ENCODE data around the gene TNNC1.

Gene TNNC1

GRCh38 chr3:52489453-52489852, 35.6 kb upstream of the TNNC1 start:
- TF ChIP-seq, protein P1, sequence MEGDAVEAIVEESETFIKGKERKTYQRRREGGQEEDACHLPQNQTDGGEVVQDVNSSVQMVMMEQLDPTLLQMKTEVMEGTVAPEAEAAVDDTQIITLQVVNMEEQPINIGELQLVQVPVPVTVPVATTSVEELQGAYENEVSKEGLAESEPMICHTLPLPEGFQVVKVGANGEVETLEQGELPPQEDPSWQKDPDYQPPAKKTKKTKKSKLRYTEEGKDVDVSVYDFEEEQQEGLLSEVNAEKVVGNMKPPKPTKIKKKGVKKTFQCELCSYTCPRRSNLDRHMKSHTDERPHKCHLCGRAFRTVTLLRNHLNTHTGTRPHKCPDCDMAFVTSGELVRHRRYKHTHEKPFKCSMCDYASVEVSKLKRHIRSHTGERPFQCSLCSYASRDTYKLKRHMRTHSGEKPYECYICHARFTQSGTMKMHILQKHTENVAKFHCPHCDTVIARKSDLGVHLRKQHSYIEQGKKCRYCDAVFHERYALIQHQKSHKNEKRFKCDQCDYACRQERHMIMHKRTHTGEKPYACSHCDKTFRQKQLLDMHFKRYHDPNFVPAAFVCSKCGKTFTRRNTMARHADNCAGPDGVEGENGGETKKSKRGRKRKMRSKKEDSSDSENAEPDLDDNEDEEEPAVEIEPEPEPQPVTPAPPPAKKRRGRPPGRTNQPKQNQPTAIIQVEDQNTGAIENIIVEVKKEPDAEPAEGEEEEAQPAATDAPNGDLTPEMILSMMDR (conservative IDR thresholded peaks at IDR 0.05; ENCODE audit: low read length) = no peak
- no peak overlapping the region for H3K4me3 ChIP-seq (ENCODE audit: low read length)
- no peak for DNase-seq (ENCODE audit: low read depth)

DNA sequence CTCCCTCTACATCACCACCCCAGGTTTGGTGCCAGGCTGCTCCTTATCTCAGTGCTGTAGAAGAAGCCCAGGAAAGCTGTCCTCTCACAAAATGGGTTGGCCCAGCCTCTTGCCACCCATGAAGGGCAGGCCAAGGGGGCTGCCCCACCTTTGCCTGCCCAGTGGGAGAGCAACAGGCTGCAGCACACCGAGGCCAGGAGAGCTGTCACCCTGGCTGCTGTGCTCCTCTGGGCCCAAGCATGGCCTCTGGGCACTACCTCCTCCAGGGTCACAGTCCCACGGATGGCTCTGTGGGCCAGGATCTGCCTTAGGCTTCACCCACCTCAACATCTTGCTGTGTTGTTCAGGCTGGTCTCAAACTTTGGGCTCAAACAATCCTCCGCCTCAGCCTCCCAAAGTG, 34.9 kb upstream of the TNNC1 start:
- H3K4me3 ChIP-seq (ENCODE audit: low read length) = no peak overlapping the region
- no peak for DNase-seq (ENCODE audit: low read depth)
- TF ChIP-seq, protein P1 (conservative IDR thresholded peaks at IDR 0.05; ENCODE audit: low read length) = no peak

- H3K4me3 ChIP-seq (ENCODE audit: low read length) = no peak overlapping the region
- TF ChIP-seq, protein P1 (conservative IDR thresholded peaks at IDR 0.05; ENCODE audit: low read length) = no peak
- DNase-seq (ENCODE audit: low read depth) = no peak
Measured at GRCh38 chr3:52487788-52488691, 34.2 kb upstream of the TNNC1 start.

GRCh38 chr3:52487050-52487787, 33.4 kb upstream of the TNNC1 start:
- no peak for DNase-seq (ENCODE audit: low read depth)
- no peak overlapping the region for H3K4me3 ChIP-seq (ENCODE audit: low read length)
- TF ChIP-seq, protein P1 (conservative IDR thresholded peaks at IDR 0.05; ENCODE audit: low read length) = no peak

GRCh38 chr3:52484680-52485461, 31.0 kb upstream of the TNNC1 start:
- H3K4me3 ChIP-seq (ENCODE audit: low read length) = no peak overlapping the region
- TF ChIP-seq, protein P1 (conservative IDR thresholded peaks at IDR 0.05; ENCODE audit: low read length) = no peak
- DNase-seq (ENCODE audit: low read depth) = no peak

DNA sequence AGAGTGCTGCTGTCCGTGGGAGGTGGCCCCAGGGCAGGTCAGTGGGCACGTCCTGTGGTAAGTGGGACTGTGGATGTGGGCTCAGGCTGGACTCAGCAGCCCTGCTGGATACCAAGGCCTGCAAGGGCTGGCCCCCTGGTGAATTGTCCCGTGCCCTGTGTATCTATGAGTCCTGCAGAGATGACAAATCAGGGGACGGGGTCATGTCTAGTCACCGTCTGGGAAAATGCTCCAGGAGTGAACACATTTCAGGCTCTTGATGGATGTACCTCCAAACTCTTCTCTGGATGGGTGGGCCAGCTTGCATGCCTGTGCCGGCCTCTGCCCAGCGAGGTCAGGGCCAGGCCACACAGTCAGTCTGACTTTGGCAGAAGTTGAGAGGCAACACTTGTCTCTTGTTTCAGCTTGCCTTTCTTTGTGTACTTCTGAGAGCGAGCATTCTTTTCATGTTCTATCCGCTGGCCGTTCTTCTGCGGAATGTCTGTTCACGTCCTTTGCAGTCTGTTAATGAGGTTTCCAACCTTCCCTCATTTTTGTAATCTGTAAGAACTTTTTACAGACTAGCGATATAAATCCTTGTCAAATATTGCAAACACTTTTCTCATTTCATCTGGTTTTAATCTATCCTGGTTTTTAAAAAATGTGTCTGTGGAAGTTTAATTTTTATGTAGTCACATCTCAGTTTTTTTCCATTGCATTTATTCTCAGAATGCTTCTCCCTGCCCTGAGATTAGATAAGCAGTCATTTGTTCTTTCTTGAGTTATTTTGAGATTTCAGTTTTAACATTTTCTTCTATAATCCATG, 29.9 kb upstream of the TNNC1 start:
- DNase-seq (ENCODE audit: low read depth) = peak; percentile 96
- H3K4me3 ChIP-seq (ENCODE audit: low read length) = no peak overlapping the region
- TF ChIP-seq, protein P1 (conservative IDR thresholded peaks at IDR 0.05; ENCODE audit: low read length) = no peak

All from AG10803 (cell line).